ENCODE measurements around the gene DMPK. TPM values are rescaled to one million over a fixed set of nuclear protein-coding genes. Genes with fewer than 3 reads are reported as not detected.
A peak's percentile ranks its signal among the peaks of the same experiment; 100 is the strongest.

Gene DMPK
- total and polyA plus RNA-seq, 9 of the 15 experiments (the other 6 are each of a cell fraction or from before 2014, with no cell fraction given): 0.24 to 31.3 (median 7.3) TPM

DNA sequence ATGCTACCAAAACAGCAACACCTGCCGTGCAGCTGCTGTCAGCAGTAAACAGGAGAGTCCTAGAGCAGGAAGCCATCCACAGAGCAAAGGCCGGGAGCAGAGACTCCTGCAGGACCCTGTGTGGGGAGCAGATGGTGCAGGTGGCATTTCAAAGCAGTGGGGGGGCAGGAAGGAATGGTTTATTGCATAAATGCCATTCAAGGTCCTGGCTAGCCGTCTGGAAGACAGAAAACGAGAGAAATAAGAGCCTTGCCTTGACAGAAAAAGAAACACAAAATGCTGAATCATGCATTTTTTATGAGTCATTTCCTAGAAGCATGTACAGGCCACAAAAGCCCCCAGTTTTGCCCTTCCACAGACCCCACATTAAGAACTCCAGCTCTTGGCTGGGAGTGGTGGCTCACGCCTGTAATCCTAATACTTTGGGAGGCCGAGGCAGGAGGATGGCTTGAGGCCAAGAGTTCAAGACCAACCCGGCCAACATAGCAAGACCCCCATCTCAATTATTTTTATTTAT is 27.4 kb upstream of the DMPK start (continued):
- TF ChIP-seq ATF3 (IDR thresholded peaks at IDR 0.05): peak; percentile 90
- TF ChIP-seq ATF3 (CRISPR knock-in tag; conservative IDR thresholded peaks at IDR 0.05): no peak
- no peak for TF ChIP-seq RB1 (IDR thresholded peaks at IDR 0.05; ENCODE audit: low read depth)
- TF ChIP-seq MED1 (CRISPR knock-in tag; IDR thresholded peaks at IDR 0.05; ENCODE audit: borderline replicate concordance): no peak
- peak; percentile 44; the same call in 1 of the 2 replicates for TF ChIP-seq ADNP (tag; IDR thresholded peaks at IDR 0.05)
- 0 out of 2 replicates have a peak, but pooled peaks have one; percentile 40 for TF ChIP-seq SMAD4 (CRISPR knock-in tag; conservative IDR thresholded peaks at IDR 0.05)
- peak in 1 of 2 experiments; percentile 64; a peak in 3 of 4 replicates for TF ChIP-seq FOXK2 (conservative IDR thresholded peaks at IDR 0.05 in 1 of 2, IDR thresholded peaks at IDR 0.05 in 1 of 2; ENCODE audit: low read depth in 2 of 2)
- TF ChIP-seq ZNF316 (IDR thresholded peaks at IDR 0.05): peak; percentile 100
- 0 out of 4 replicates have a peak, but pooled peaks of 1 of the 2 experiments have one; percentile 20 for TF ChIP-seq ZNF318 (IDR thresholded peaks at IDR 0.05; ENCODE audit: borderline replicate concordance in 1 of 2, low read depth in 1 of 2)
- peak; percentile 93 for TF ChIP-seq ZNF592 (IDR thresholded peaks at IDR 0.05)
- peak; percentile 87 for TF ChIP-seq JUND (IDR thresholded peaks at IDR 0.05; ENCODE audit: borderline replicate concordance, low read depth, low read length)
- TF ChIP-seq JUND (tag; IDR thresholded peaks at IDR 0.05; ENCODE audit: borderline replicate concordance, low read depth, low read length): peak; percentile 82; the same call in 2 of the 3 replicates
- no peak for TF ChIP-seq ZNF79 (CRISPR knock-in tag; IDR thresholded peaks at IDR 0.05; ENCODE audit: low read depth)
- TF ChIP-seq MIER1 (IDR thresholded peaks at IDR 0.05; ENCODE audit: low read depth): no peak

Data from K562 (cell line).